NT2/D1 (cell line): ENCODE results near the gene GABRE.

Experiments used
- DNase-seq: peaks from one replicate; pipeline ENCODE4 v3.0.0-alpha.2; 2011; ENCODE audit warnings: low read depth, low spot score
- H3K27me3 ChIP-seq: 2 replicates; pipeline ENCODE4 v1.6.0; 2011; ENCODE audit warnings: mild to moderate bottlenecking; ENCODE audit not compliant: insufficient read length, insufficient read depth
- H3K36me3 ChIP-seq: 2 replicates; pipeline ENCODE4 v1.6.1; 2011; ENCODE audit warnings: mild to moderate bottlenecking, low read length, mixed read lengths; ENCODE audit not compliant: insufficient read depth, insufficient read length
- H3K4me1 ChIP-seq: 2 replicates; pipeline ENCODE4 v1.5.1; 2011; ENCODE audit not compliant: insufficient read depth, insufficient read length
- H3K4me3 ChIP-seq: 2 replicates; pipeline ENCODE4 v1.5.1; 2011; ENCODE audit warnings: low read depth; ENCODE audit not compliant: insufficient read length
- H3K9ac ChIP-seq: 2 replicates; pipeline ENCODE4 v1.6.0; 2011; ENCODE audit warnings: low read depth; ENCODE audit not compliant: insufficient read length
- H3K9me3 ChIP-seq: 2 replicates; pipeline ENCODE4 v1.5.1; 2011; ENCODE audit warnings: mild to moderate bottlenecking, low read length; ENCODE audit not compliant: insufficient read depth
- SUZ12 ChIP-seq: IDR thresholded peaks from 2 replicates; pipeline ENCODE4 v1.6.1; 2011; ENCODE audit not compliant: insufficient read length, insufficient read depth; ENCODE audit errors: extremely low read depth
- YY1 ChIP-seq: IDR thresholded peaks from 2 replicates; pipeline ENCODE4 v1.6.1; 2011; ENCODE audit not compliant: insufficient read length, insufficient read depth
- ZNF274 ChIP-seq: IDR thresholded peaks from 2 replicates; pipeline ENCODE4 v1.6.1; 2011; ENCODE audit warnings: mild to moderate bottlenecking, low read depth, low read length

The GABRE gene

DNA sequence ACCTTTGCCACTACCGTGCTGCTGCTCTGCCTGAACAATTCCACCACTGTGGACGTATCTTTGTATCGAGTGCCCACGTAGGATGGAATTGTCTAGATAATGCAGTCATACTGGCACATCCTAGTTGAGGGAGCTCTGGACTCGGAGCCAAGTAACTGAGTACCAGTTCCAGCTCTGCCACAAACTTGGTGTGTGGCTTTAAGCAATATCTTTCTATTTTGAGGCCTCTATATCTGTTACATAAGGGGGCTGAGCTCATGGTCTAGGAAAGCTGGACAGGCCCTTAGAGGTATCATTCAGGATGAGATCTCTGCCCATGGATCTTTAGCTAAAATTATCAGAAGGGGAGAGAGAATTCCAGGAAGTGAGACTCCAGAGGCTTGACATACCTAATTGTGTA is 12.4 kb downstream of the GABRE start:
- H3K4me3 ChIP-seq, result no peak overlapping the region
- H3K4me1 ChIP-seq, result no peaks in the 10 kb centered on the region
- TF ChIP-seq SUZ12, result no peak
- no peaks in the 10 kb centered on the region for H3K27me3 ChIP-seq
- H3K9me3 ChIP-seq, result no peaks in the 10 kb centered on the region
- no peak for DNase-seq
- H3K36me3 ChIP-seq, result peaks cover 33% of the 10 kb centered on the region
- H3K9ac ChIP-seq, result no peak overlapping the region

DNA sequence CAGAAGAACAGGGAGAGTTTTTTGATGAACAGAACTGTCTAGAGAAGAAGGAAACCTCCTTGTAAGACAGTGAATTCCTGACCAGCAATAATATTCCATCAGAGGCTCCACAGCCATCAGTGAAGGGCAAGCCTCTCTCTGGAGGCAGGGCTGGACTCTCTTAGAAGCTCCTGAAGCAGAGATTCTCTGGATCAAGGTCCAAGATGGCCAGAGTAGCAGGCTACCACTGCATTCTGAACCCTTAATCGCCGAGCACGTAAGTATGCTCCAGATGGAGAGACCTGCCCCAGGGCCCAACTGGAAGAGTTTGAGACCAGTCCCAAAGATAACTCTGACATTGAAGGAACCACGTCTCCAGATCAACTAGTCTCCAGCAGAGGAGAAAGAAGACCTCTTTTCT is 16.4 kb downstream of the GABRE start:
- no peak for TF ChIP-seq YY1
- no peak for TF ChIP-seq ZNF274
- TF ChIP-seq SUZ12, result no peak
- H3K36me3 ChIP-seq, result peaks cover 43% of the 10 kb centered on the region

DNA sequence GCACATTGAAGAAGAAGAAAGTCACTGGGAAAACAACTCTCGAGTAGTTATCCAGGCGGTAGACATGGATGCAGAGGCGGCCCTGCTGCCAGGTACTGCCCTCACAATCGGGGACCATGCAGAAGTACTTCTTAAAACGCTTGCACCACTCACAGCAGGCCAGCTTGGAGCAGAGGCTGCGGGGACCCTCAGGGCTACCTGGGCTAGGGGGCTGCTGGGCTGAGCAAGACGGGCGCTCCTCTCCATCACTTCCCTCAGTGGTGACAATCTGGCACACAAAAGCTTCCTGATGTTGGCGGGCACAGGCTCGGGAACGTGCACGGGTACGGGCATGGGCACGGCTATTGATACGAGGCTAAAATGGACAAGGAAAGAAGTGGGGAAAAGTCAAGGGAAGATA is 19.7 kb downstream of the GABRE start:
- no peak for DNase-seq
- peaks cover 28% of the 10 kb centered on the region for H3K36me3 ChIP-seq
- no peak overlapping the region for H3K9ac ChIP-seq
- no peaks in the 10 kb centered on the region for H3K4me1 ChIP-seq
- TF ChIP-seq YY1, result no peak
- no peak for TF ChIP-seq ZNF274
- no peaks in the 10 kb centered on the region for H3K27me3 ChIP-seq
- no peak overlapping the region for H3K4me3 ChIP-seq
- H3K9me3 ChIP-seq, result no peaks in the 10 kb centered on the region

More for the DNA sequence above, 16.4 kb downstream of the GABRE start:
- Histone ChIP-seq H3K4me3 (no peak overlapping the region), H3K9me3 (no peaks in the 10 kb centered on the region), H3K27me3 (no peaks in the 10 kb centered on the region), H3K9ac (no peak overlapping the region), H3K4me1 (no peaks in the 10 kb centered on the region)
- no peak for DNase-seq

DNA sequence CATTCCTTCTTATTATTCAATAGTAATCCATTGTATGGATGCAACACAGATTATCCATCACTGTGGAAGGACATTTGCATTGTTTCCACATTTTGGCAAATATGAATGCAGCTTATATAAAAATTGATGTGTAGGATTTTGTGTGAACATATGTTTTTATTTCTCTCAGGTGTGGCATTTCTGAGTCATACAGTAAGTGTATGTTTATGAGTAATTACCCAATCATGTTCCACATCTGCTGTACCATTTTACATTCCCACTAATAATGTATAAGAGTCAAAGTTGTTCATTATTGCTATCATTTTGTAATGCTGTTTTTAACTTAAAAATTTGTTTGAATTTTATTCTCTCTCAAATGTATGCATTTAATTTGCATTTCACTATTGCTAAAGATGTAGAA is 36.3 kb downstream of the GABRE start:
- Histone ChIP-seq H3K4me3 (no peak overlapping the region), H3K27me3 (no peaks in the 10 kb centered on the region)
- TF ChIP-seq ZNF274, result no peak
- no peak for TF ChIP-seq YY1
- no peak for TF ChIP-seq SUZ12

DNA sequence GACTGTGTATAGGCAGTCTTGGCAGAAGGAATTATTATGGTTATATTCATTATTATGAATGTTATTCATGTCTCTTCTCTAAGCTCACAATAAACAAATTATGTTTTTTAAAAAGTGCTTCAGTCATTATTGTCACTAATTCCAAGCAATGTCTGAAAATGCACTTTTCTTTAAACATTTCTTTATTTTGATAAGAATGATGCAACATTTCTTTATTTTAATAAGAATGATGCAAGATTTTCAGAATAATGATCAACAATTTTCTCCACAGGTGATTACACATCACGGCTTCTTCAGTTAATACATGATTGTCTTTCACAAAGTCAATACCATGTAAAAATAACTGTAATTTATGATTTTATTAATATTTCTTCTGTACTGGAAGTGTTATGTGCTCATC is 39.1 kb downstream of the GABRE start:
- no peaks in the 10 kb centered on the region for H3K9me3 ChIP-seq
- H3K27me3 ChIP-seq, result no peaks in the 10 kb centered on the region
- no peaks in the 10 kb centered on the region for H3K36me3 ChIP-seq
- TF ChIP-seq ZNF274 (no peak), YY1 (no peak), SUZ12 (no peak)
- DNase-seq, result no peak
- no peak overlapping the region for H3K4me3 ChIP-seq
- H3K4me1 ChIP-seq, result no peaks in the 10 kb centered on the region
- H3K9ac ChIP-seq, result no peak overlapping the region

More for the DNA sequence above, 36.3 kb downstream of the GABRE start:
- no peak overlapping the region for H3K9ac ChIP-seq
- H3K4me1 ChIP-seq, result no peaks in the 10 kb centered on the region
- H3K9me3 ChIP-seq, result no peaks in the 10 kb centered on the region
- DNase-seq, result no peak
- H3K36me3 ChIP-seq, result no peaks in the 10 kb centered on the region

DNA sequence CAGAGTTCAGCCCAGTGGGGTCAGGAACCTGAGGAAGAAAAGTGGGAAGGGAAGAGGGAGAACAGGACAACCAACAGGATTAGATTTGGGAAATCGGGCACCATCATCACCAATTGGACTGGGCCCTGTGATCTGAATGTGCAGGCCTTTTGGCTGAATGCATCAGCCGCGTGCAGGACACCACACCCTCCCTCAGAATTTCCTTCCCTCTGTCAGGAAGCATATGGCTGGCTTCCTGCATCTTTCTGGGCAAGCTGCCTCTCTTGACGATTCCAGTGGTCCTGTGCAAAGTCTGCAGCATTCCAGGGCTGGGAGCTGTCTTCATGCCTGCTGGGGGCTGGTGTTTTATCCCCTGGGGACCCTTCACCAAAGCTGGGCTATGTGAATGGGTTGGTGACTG is 45.4 kb downstream of the GABRE start:
- Histone ChIP-seq H3K9ac (no peak overlapping the region), H3K27me3 (no peaks in the 10 kb centered on the region)

DNA sequence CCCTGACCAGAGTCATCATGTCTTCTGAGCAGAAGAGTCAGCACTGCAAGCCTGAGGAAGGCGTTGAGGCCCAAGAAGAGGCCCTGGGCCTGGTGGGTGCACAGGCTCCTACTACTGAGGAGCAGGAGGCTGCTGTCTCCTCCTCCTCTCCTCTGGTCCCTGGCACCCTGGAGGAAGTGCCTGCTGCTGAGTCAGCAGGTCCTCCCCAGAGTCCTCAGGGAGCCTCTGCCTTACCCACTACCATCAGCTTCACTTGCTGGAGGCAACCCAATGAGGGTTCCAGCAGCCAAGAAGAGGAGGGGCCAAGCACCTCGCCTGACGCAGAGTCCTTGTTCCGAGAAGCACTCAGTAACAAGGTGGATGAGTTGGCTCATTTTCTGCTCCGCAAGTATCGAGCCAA is 50.8 kb downstream of the GABRE start:
- no peak overlapping the region for H3K9ac ChIP-seq
- no peak for TF ChIP-seq YY1
- no peak for TF ChIP-seq ZNF274
- no peak for TF ChIP-seq SUZ12
- no peak for DNase-seq
- no peaks in the 10 kb centered on the region for H3K36me3 ChIP-seq
- H3K9me3 ChIP-seq, result no peaks in the 10 kb centered on the region
- no peaks in the 10 kb centered on the region for H3K4me1 ChIP-seq
- no peak overlapping the region for H3K4me3 ChIP-seq
- no peaks in the 10 kb centered on the region for H3K27me3 ChIP-seq

More for the DNA sequence above, 45.4 kb downstream of the GABRE start:
- H3K4me3 ChIP-seq, result no peak overlapping the region
- no peaks in the 10 kb centered on the region for H3K9me3 ChIP-seq
- no peak for DNase-seq
- TF ChIP-seq ZNF274 (no peak), YY1 (no peak), SUZ12 (no peak)
- H3K36me3 ChIP-seq, result no peaks in the 10 kb centered on the region
- no peaks in the 10 kb centered on the region for H3K4me1 ChIP-seq

DNA sequence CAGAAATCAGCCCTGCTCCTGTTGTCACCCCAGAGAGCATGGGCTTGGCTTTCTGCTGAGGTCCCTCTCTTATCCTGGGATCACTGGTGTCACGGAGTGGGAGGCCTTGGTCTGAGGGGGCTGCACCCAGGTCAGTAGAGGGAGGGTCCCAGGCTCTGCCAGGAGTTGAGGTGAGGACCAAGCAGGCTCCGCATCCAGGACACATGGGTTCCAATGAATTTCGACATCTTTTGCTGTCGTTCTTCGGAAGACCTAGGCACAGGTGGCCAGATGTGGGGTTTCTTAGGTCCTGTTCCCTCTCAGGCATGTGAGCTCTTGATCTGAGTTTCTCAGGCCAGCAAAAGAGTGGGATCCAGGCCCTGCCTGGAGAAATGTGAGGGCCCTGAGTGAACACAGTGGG is 51.8 kb downstream of the GABRE start:
- H3K4me1 ChIP-seq, result no peaks in the 10 kb centered on the region
- TF ChIP-seq YY1 (no peak), SUZ12 (no peak)
- no peak for DNase-seq
- no peak overlapping the region for H3K4me3 ChIP-seq
- H3K9me3 ChIP-seq, result no peaks in the 10 kb centered on the region
- H3K27me3 ChIP-seq, result no peaks in the 10 kb centered on the region
- H3K9ac ChIP-seq, result no peak overlapping the region
- H3K36me3 ChIP-seq, result no peaks in the 10 kb centered on the region
